CMK (cell line): Measurements from ENCODE around the gene ZNF777.
"Not testable (repeated sequence)": the region's sequence is repeated elsewhere in the genome, so short reads cannot be mapped to it uniquely, and the experiment has no call there.

ENCODE experiments used
- DNase-seq: peaks from one replicate; pipeline ENCODE4 v3.0.0-alpha.2; 2010; ENCODE audit warnings: low read depth

Gene ZNF777

GRCh38 chr7:149450821-149451220, 10.0 kb downstream of the ZNF777 start:
- DNase-seq, result no peak

GRCh38 chr7:149449897-149450296, 11.0 kb downstream of the ZNF777 start:
- no peak for DNase-seq

GRCh38 chr7:149448961-149449360, 11.9 kb downstream of the ZNF777 start:
- no peak for DNase-seq

GRCh38 chr7:149446026-149446425, 14.8 kb downstream of the ZNF777 start:
- not testable (repeated sequence) for DNase-seq

GRCh38 chr7:149444287-149444686, 16.6 kb downstream of the ZNF777 start:
- DNase-seq, result no peak

GRCh38 chr7:149443523-149443922, 17.3 kb downstream of the ZNF777 start:
- no peak for DNase-seq

GRCh38 chr7:149442924-149443323, 17.9 kb downstream of the ZNF777 start:
- DNase-seq, result no peak

- no peak for DNase-seq
Measured at GRCh38 chr7:149440222-149440621, 20.6 kb downstream of the ZNF777 start.

GRCh38 chr7:149436358-149436757, 24.5 kb downstream of the ZNF777 start:
- no peak for DNase-seq

GRCh38 chr7:149433124-149433523, 27.7 kb downstream of the ZNF777 start:
- DNase-seq, result no peak

- no peak for DNase-seq
Measured at GRCh38 chr7:149432121-149432691, 28.7 kb downstream of the ZNF777 start.

GRCh38 chr7:149431486-149432120, 29.3 kb downstream of the ZNF777 start:
- DNase-seq, result no peak

GRCh38 chr7:149430192-149430591, 30.7 kb downstream of the ZNF777 start:
- no peak for DNase-seq

GRCh38 chr7:149427893-149428292, 33.0 kb downstream of the ZNF777 start:
- DNase-seq, result no peak

- DNase-seq, result no peak
Measured at GRCh38 chr7:149427096-149427680, 33.7 kb downstream of the ZNF777 start.

- no peak for DNase-seq
Measured at GRCh38 chr7:149423449-149424110, 37.3 kb downstream of the ZNF777 start.

GRCh38 chr7:149422914-149423301, 38.0 kb downstream of the ZNF777 start:
- DNase-seq, result no peak

GRCh38 chr7:149422162-149422913, 38.5 kb downstream of the ZNF777 start:
- peak; percentile 30 for DNase-seq

- no peak for DNase-seq
Measured at GRCh38 chr7:149420006-149420405, 40.9 kb downstream of the ZNF777 start.

GRCh38 chr7:149415391-149416071, 45.3 kb downstream of the ZNF777 start:
- DNase-seq, result no peak

- no peak for DNase-seq
Measured at GRCh38 chr7:149414745-149415390, 46.0 kb downstream of the ZNF777 start.
